Measurements from ENCODE around the gene FKBP15. TPM values are rescaled to one million over a fixed set of nuclear protein-coding genes. Genes with fewer than 3 reads are reported as not detected.

The FKBP15 gene
- total and polyA plus RNA-seq, 2 donors (not counting 3 experiments of a cell fraction or from before 2014, with no cell fraction given): 16.8 to 26.8 TPM

DNA sequence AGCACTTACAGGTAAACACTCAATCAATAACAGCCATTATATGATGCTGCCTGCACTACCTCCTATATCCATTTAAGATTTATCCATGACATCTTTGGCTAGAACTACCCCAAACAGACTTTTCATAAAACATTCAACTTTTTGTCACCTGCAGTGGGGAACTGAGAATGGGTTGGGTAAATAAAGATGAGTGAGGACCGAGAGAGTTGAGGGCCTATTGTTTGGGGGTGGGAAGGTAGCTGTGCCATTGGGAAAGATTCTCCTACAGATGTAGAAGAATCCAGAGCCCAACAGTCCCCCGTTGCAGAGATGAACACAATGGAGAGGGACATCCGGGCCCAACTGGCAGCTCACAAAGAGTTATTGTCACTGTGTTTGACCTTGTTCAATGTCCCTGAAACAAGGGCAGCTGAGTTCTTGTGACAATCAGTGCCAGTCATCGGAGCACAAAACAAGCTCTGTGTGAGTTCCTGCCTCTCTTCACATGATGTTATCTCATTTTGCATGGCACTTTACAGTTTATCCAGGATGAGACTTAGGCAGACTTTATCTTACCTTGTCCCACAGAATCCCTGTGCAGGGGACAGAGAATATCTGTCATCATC lies 81.8 kb downstream of the FKBP15 start:
- no peak for FAIRE-seq
- TF ChIP-seq FOS (IDR thresholded peaks at IDR 0.05; ENCODE audit: borderline replicate concordance, insufficient read depth, low read length) (no peak), MYC (IDR thresholded peaks at IDR 0.05; ENCODE audit: low read depth, low read length) (no peak), JUN (IDR thresholded peaks at IDR 0.05; ENCODE audit: borderline replicate concordance, insufficient read depth, insufficient read length, low read depth) (no peak), MAX (IDR thresholded peaks at IDR 0.05; ENCODE audit: insufficient read depth, insufficient read length) (no peak), GATA2 (IDR thresholded peaks at IDR 0.05; ENCODE audit: insufficient read depth, insufficient read length, low read depth, low read length) (no peak), POLR2A (IDR thresholded peaks at IDR 0.05; ENCODE audit: low read depth, low read length) (no peak), POLR2AphosphoS5 (IDR thresholded peaks at IDR 0.05; ENCODE audit: insufficient read depth, low read depth, low read length) (no peak), EZH2 (IDR thresholded peaks at IDR 0.05; ENCODE audit: borderline replicate concordance, low read depth, low read length, severe bottlenecking) (no peak)
- TF ChIP-seq, protein P1, sequence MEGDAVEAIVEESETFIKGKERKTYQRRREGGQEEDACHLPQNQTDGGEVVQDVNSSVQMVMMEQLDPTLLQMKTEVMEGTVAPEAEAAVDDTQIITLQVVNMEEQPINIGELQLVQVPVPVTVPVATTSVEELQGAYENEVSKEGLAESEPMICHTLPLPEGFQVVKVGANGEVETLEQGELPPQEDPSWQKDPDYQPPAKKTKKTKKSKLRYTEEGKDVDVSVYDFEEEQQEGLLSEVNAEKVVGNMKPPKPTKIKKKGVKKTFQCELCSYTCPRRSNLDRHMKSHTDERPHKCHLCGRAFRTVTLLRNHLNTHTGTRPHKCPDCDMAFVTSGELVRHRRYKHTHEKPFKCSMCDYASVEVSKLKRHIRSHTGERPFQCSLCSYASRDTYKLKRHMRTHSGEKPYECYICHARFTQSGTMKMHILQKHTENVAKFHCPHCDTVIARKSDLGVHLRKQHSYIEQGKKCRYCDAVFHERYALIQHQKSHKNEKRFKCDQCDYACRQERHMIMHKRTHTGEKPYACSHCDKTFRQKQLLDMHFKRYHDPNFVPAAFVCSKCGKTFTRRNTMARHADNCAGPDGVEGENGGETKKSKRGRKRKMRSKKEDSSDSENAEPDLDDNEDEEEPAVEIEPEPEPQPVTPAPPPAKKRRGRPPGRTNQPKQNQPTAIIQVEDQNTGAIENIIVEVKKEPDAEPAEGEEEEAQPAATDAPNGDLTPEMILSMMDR (IDR thresholded peaks at IDR 0.05; ENCODE audit: extremely low read depth in 1 of 2, insufficient read depth in 1 of 2, low read depth in 1 of 2, low read length in 2 of 2): no peak
- dilution Hi-C loops (cut with MboI; ENCODE audit: extremely low pct_ligation_motif_present, low sequenced_read_pairs): no loop called here

More for the DNA sequence above, 81.8 kb downstream of the FKBP15 start:
- POLR2A ChIA-PET: no interaction called here
- no TSS peak for BruUV-seq (replicated peaks)
- no peaks in the 10 kb centered on the region for H3K9me1 ChIP-seq (replicated peaks; ENCODE audit: control insufficient read depth, extremely low read depth, insufficient read depth, low read length)
- H3K4me1 ChIP-seq (ENCODE audit: control insufficient read depth, extremely low read depth, insufficient read depth, low read length): no peaks in the 10 kb centered on the region
- H3K36me3 ChIP-seq (ENCODE audit: control insufficient read depth in 2 of 2, extremely low read depth in 1 of 2, insufficient read depth in 2 of 2, low read length in 2 of 2): no peaks in the 10 kb centered on the region
- H2AFZ ChIP-seq (ENCODE audit: low read depth, low read length): no peak overlapping the region
- no peak for DNase-seq (ENCODE audit: low read depth, low spot score)
- H3K79me2 ChIP-seq (ENCODE audit: control insufficient read depth, insufficient read depth, low read length): no peaks in the 10 kb centered on the region
- no peak overlapping the region for H3K4me3 ChIP-seq (replicated peaks in 1 of 3; ENCODE audit: insufficient read depth in 1 of 3, low read depth in 1 of 3, low read length in 3 of 3)
- H4K20me1 ChIP-seq (replicated peaks; ENCODE audit: control insufficient read depth, extremely low read depth, insufficient read depth, low read length): no peaks in the 10 kb centered on the region
- H3K9ac ChIP-seq (replicated peaks; ENCODE audit: extremely low read depth, insufficient read depth, low read length): no peak overlapping the region
- no peaks in the 10 kb centered on the region for H3K9me3 ChIP-seq (replicated peaks; ENCODE audit: control insufficient read depth, insufficient read depth, low read length)
- H3K27ac ChIP-seq (ENCODE audit: insufficient read depth, low read depth, low read length): no peak overlapping the region
- no peak overlapping the region for H3K4me2 ChIP-seq (ENCODE audit: insufficient read depth, low read length)
- intact Hi-C loops (cut with micrococcal nuclease): no loop called here
- CTCF ChIA-PET: no interaction called here
- peaks cover 5 to 11% of the 10 kb centered on the region in 2 experiments for H3K27me3 ChIP-seq (ENCODE audit: control insufficient read depth in 2 of 2, insufficient read depth in 2 of 2, low read length in 2 of 2)

Data from endothelial cell of umbilical vein (primary cell).